ENCODE data around the gene KLHDC7A.

Gene KLHDC7A

DNA sequence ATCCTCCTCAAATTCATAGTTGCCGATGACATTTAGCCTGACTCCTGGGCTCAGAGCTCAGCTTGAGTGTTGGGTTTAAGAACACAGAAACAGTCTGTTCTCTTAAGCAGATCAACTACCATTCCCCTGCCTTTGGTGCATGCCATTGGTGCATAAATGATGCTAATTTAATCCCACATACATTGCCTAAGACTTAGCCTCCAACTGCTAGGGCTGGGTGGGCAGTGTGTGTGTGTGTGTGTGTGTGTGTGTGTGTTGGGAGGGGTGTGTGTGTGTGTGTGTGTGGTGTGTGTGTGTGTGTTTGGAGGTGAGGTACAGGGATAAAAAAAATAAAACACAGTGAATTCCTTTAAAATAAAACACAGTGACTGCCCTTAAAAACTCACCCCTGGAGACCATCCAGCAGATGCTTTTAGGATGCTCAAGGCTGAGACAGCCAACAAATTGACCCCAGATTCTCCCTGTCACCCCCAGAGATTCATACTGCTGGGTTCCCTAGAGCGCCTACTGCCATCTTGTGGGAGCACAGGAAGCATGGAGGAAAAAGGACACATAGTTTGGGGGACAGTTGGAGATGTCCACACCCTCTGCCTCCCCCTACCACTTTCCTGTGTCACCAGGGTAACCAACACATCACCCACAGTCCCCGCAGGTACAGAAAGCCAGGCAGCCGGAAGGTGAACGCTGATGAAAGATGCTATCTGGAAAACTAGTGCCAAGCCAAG, 30.6 kb downstream of the KLHDC7A start:
- no peak for DNase-seq

GRCh38 chr1:18511874-18512150, 31.1 kb downstream of the KLHDC7A start:
- DNase-seq = no peak

- no peak for DNase-seq
Observed at GRCh38 chr1:18512883-18513282, 32.2 kb downstream of the KLHDC7A start.

DNA sequence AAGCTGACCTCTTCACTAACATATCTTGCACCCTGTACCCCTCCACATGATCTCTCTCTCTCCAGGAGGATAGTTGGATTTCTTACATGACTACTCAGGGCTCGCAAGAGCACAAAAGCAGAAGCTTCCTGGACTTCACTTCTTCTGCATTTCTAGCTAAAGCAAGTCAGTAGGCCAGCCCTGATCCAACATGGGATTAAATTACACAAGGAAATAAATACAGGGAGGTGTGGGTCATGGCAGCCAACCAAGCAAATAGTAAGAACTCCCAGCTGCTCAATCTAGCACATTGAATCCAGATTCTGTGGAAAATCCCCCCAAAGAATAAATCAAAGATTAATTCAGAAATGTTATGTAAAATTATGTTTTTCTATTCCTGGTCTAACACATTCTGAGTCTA, 33.3 kb downstream of the KLHDC7A start:
- DNase-seq = no peak

DNA sequence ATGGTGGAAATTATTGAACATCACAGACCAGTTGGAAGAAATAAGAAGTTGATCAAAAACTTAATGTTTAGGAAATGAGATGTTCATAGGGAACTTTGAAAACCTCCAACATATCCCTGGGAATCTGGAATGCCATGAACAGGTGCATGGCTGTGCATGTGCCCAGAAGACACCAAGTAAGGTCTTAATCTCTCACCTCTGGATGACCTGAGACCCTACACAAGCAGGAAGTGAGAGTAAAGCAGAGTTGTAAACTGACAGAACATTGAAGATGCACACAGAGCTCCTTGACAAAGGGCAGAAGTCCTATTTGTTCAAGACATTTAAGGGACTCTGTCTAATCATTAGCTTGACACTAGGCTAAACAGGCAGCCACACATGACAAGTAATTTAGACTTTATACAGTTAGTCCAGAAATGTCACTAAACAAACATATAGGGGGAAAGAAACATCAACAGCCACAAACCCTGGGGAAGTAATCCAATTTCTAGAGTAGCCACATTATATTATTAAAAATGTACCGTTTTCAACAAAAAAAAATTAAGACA, 34.5 kb downstream of the KLHDC7A start:
- DNase-seq = no peak

DNA sequence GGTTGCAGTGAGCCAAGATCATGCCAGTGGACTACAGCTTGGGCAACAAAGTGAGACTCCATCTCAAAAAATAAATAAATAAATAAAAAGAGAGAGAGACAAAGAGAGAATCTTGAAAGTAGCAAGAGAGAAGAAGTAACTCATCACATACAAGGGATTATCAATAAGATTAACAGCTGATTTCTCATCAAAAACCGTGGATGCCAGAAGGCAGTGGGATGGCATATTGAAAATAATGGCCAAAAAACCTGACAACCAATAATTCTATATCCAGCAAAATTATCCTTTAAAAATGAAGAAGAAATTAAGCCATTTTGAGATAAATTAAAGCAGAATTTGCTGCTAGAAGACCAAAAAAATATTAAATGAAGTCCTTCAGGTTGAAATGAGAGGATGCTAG, 35.7 kb downstream of the KLHDC7A start:
- no peak for DNase-seq

- DNase-seq = no peak
Observed at GRCh38 chr1:18526436-18527275, 45.9 kb downstream of the KLHDC7A start.

- DNase-seq = no peak
Observed at GRCh38 chr1:18527514-18527913, 46.8 kb downstream of the KLHDC7A start.

- no peak for DNase-seq
Observed at GRCh38 chr1:18527921-18528320, 47.2 kb downstream of the KLHDC7A start.

- no peak for DNase-seq
Observed at GRCh38 chr1:18528616-18529015, 47.9 kb downstream of the KLHDC7A start.

DNA sequence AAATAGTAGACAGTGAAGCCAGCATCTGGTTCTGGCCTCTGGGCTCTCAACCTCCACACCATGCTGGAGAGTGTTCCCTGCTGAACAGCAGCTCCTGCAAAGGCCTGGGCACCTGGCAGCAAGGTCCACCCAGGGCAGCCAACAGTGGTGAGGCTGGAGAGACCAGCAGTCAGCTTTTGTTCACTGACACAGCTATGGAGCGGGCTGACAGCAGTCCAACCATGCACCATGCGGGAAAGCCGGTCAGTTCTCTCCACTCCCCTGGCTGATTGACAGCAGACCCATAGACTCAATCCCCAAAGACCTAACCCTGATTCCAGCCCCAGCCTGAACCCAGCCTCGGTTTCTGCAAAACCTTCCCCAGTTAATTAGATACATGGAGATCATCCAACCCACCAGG, 49.0 kb downstream of the KLHDC7A start:
- DNase-seq = no peak

DNA sequence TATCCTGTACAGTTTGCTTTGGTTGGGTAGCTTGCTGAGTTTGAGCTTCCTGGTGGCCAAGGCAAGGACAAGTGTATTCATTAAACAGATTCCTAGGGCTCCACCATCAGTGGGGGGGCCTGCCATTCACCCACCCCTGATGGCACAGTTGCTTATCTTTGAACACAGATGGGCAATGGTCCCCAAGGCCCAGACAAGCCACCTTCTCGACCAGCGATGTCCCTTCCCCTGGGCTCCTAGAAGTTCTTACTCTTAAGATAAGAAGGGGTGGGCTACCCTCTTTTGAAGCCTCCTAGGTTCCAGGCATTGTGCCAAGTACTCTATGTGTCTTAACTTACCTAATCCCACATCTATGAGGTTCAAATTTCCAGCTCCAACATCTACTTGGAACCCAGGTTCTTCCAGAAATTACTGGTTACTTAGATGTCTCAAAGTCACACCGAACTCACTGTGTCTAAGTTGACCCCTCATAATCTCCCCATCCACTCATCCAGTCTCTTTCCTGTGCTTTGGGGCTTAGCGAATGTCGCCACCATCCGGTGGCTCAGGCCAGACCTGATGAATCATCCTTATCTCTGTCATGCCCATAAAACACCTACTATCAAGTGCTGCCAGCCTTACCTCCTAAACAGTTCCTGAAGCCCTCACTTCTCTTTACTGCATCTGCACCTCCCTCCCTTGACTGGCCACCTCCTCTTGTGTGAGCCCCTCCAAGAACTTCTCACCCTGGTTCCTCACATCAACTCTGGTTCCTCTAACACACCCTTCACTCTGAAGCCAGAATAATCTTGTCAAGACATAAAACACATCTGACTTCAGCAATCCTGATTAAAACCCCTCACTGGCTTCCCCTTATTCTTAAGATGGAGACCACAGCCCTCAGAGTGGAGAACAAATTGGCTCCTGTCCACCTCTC, 50.1 kb downstream of the KLHDC7A start:
- DNase-seq = no peak

GRCh38 chr1:18531503-18531845, 50.7 kb downstream of the KLHDC7A start:
- no peak for DNase-seq

DNA sequence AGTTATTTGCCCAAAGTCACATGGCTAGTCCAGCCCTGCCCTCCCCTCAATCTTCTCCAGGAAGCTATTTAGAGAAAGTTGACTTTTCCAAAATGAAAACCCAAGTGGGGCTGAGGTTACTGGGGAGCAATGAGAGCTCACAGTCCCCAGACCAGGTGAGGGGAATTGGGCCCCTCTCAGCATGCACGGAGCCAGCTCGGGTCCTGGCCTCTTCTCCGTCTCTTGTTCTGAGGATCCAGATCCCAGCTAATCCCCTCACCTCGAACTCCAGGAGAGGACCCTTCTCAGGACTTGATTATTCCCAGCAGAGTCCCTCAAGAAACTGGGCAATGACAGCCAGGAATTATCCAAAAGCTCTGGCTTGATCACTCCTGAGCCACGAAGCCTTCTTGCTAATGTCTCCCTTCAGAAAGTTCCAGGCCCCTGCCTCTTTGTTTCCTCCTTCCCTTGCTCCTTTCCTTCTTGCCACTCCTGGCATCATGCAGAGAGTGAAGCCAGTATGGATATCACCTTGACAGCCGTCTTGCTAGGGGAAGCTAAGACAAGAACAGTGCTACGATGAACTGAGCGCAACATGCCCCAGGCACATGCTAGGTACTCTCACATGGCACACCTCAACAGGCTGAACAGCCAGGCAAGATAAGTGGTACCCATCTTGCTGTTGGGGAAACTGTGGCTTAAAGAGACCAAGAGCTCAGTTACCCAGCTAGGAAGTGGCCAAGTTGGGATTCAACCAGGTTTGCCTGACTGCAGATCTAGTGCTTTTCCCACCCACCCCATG, 51.9 kb downstream of the KLHDC7A start:
- DNase-seq = no peak

DNA sequence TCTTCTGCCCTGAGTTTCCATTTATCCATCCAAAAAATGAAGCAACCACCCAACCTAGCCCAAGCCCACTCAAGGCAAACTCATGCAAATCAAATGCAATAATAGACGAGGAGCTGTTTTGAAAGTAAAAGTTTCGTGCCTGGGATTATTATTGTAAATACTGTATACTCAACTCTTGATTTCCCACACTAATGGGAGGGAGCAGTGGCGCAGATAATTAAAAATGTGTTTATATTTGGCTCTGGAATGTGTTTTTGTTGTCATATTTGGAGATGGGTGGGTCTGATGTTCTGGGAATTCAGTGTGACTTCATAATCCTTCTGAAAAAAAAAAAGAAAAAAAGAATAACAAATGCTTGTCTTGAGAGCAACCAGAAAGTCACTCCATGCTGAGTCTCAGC, 52.5 kb downstream of the KLHDC7A start:
- DNase-seq = no peak

GRCh38 chr1:18534810-18535205, 54.1 kb downstream of the KLHDC7A start:
- DNase-seq = no peak

Measured in inflammatory macrophage treated with lipopolysaccharide for 4 hours (primary cell).